Measurements from ENCODE around the gene AFF3. TPM values are rescaled to one million over a fixed set of nuclear protein-coding genes. Genes with fewer than 3 reads are reported as not detected.

Gene AFF3
- polyA plus RNA-seq, 3 donors from 2014 or later: 1.4 to 7.4 (median 3.8) TPM

- Mint-ChIP-seq H3K27me3 (ENCODE audit: low read depth in 3 of 3) (peaks cover 0 to 5% (median 0%) of the 10 kb centered on the region in 3 donors), H3K9me3 (no peaks in the 10 kb centered on the region), H3K27ac (no peak overlapping the region)
Observed at GRCh38 chr2:99648906-99649789, 493.2 kb downstream of the AFF3 start.

GRCh38 chr2:99648178-99648844, 494.1 kb downstream of the AFF3 start:
- Mint-ChIP-seq H3K36me3 (no peaks in the 10 kb centered on the region), H3K9me3 (no peaks in the 10 kb centered on the region), H3K4me1 (no peaks in the 10 kb centered on the region), H3K4me3 (no peak overlapping the region), H3K27ac (no peak overlapping the region), H3K27me3 (ENCODE audit: low read depth in 3 of 3) (peaks cover 0 to 3% (median 0%) of the 10 kb centered on the region in 3 donors)
- DNase-seq: no peak

More at GRCh38 chr2:99648906-99649789, 493.2 kb downstream of the AFF3 start:
- H3K4me1 Mint-ChIP-seq: no peaks in the 10 kb centered on the region
- H3K36me3 Mint-ChIP-seq: no peaks in the 10 kb centered on the region
- no peak for DNase-seq
- H3K4me3 Mint-ChIP-seq: no peak overlapping the region

GRCh38 chr2:99645960-99646359, 496.4 kb downstream of the AFF3 start:
- no peaks in the 10 kb centered on the region for H3K4me1 Mint-ChIP-seq
- H3K36me3 Mint-ChIP-seq: no peaks in the 10 kb centered on the region
- H3K9me3 Mint-ChIP-seq: no peaks in the 10 kb centered on the region
- H3K4me3 Mint-ChIP-seq: no peak overlapping the region
- H3K27me3 Mint-ChIP-seq (ENCODE audit: low read depth in 3 of 3): peaks cover 0 to 3% (median 0%) of the 10 kb centered on the region in 3 donors
- H3K27ac Mint-ChIP-seq: no peak overlapping the region
- no peak for DNase-seq

GRCh38 chr2:99644419-99644787, 498.0 kb downstream of the AFF3 start:
- no peak overlapping the region for H3K27ac Mint-ChIP-seq
- H3K4me1 Mint-ChIP-seq: no peaks in the 10 kb centered on the region
- H3K9me3 Mint-ChIP-seq: no peaks in the 10 kb centered on the region
- peaks cover 0 to 5% (median 0%) of the 10 kb centered on the region in 3 donors for H3K27me3 Mint-ChIP-seq (ENCODE audit: low read depth in 3 of 3)
- no peak for DNase-seq
- H3K4me3 Mint-ChIP-seq: no peak overlapping the region
- H3K36me3 Mint-ChIP-seq: no peaks in the 10 kb centered on the region

- Mint-ChIP-seq H3K36me3 (no peaks in the 10 kb centered on the region), H3K4me3 (no peak overlapping the region), H3K9me3 (no peaks in the 10 kb centered on the region), H3K4me1 (no peaks in the 10 kb centered on the region), H3K27ac (no peak overlapping the region), H3K27me3 (ENCODE audit: low read depth in 3 of 3) (peaks cover 0 to 5% (median 0%) of the 10 kb centered on the region in 3 donors)
- DNase-seq: no peak
Observed at GRCh38 chr2:99643787-99644418, 498.5 kb downstream of the AFF3 start.

GRCh38 chr2:99641999-99642398, 500.4 kb downstream of the AFF3 start:
- Mint-ChIP-seq H3K36me3 (no peaks in the 10 kb centered on the region), H3K4me1 (no peaks in the 10 kb centered on the region), H3K4me3 (no peak overlapping the region), H3K27me3 (ENCODE audit: low read depth in 3 of 3) (peaks cover 0 to 7% (median 0%) of the 10 kb centered on the region in 3 donors), H3K27ac (no peak overlapping the region), H3K9me3 (no peaks in the 10 kb centered on the region)
- DNase-seq: no peak

- H3K36me3 Mint-ChIP-seq: no peaks in the 10 kb centered on the region
- H3K27ac Mint-ChIP-seq: no peak overlapping the region
Observed at GRCh38 chr2:99640635-99641151, 501.7 kb downstream of the AFF3 start.

GRCh38 chr2:99638791-99639190, 503.6 kb downstream of the AFF3 start:
- Mint-ChIP-seq H3K9me3 (no peaks in the 10 kb centered on the region), H3K27me3 (ENCODE audit: low read depth in 3 of 3) (peaks cover 0 to 7% (median 0%) of the 10 kb centered on the region in 3 donors), H3K27ac (no peak overlapping the region), H3K36me3 (no peaks in the 10 kb centered on the region), H3K4me1 (peaks cover 0 to 1% of the 10 kb centered on the region in 2 donors), H3K4me3 (no peak overlapping the region)
- DNase-seq: no peak

More at GRCh38 chr2:99640635-99641151, 501.7 kb downstream of the AFF3 start:
- no peak for DNase-seq
- H3K9me3 Mint-ChIP-seq: no peaks in the 10 kb centered on the region
- no peak overlapping the region for H3K4me3 Mint-ChIP-seq
- peaks cover 0 to 7% (median 0%) of the 10 kb centered on the region in 3 donors for H3K27me3 Mint-ChIP-seq (ENCODE audit: low read depth in 3 of 3)
- peaks cover 0 to 1% of the 10 kb centered on the region in 2 donors for H3K4me1 Mint-ChIP-seq

- no peak overlapping the region for H3K27ac Mint-ChIP-seq
- H3K27me3 Mint-ChIP-seq (ENCODE audit: low read depth in 3 of 3): peaks cover 0 to 7% (median 0%) of the 10 kb centered on the region in 3 donors
- no peak overlapping the region for H3K4me3 Mint-ChIP-seq
- H3K36me3 Mint-ChIP-seq: no peaks in the 10 kb centered on the region
- no peak for DNase-seq
- H3K4me1 Mint-ChIP-seq: peaks cover 0 to 1% of the 10 kb centered on the region in 2 donors
- H3K9me3 Mint-ChIP-seq: no peaks in the 10 kb centered on the region
Observed at GRCh38 chr2:99637159-99637697, 505.2 kb downstream of the AFF3 start.

GRCh38 chr2:99636144-99637034, 506.0 kb downstream of the AFF3 start:
- Mint-ChIP-seq H3K4me1 (peaks cover 0 to 1% of the 10 kb centered on the region in 2 donors), H3K4me3 (no peak overlapping the region), H3K27ac (no peak overlapping the region), H3K9me3 (no peaks in the 10 kb centered on the region), H3K36me3 (no peaks in the 10 kb centered on the region), H3K27me3 (ENCODE audit: low read depth in 3 of 3) (peaks cover 0 to 8% (median 0%) of the 10 kb centered on the region in 3 donors)
- DNase-seq: no peak

GRCh38 chr2:99635710-99636109, 506.7 kb downstream of the AFF3 start:
- Mint-ChIP-seq H3K27ac (no peak overlapping the region), H3K4me3 (no peak overlapping the region), H3K36me3 (no peaks in the 10 kb centered on the region), H3K9me3 (no peaks in the 10 kb centered on the region), H3K27me3 (ENCODE audit: low read depth in 3 of 3) (peaks cover 0 to 11% (median 0%) of the 10 kb centered on the region in 3 donors), H3K4me1 (peaks cover 0 to 1% of the 10 kb centered on the region in 2 donors)
- no peak for DNase-seq

- no peak overlapping the region for H3K4me3 Mint-ChIP-seq
- peaks cover 0 to 8% (median 0%) of the 10 kb centered on the region in 3 donors for H3K27me3 Mint-ChIP-seq (ENCODE audit: low read depth in 3 of 3)
- peaks cover 0 to 1% of the 10 kb centered on the region in 2 donors for H3K4me1 Mint-ChIP-seq
- H3K9me3 Mint-ChIP-seq: no peaks in the 10 kb centered on the region
- H3K27ac Mint-ChIP-seq: no peak overlapping the region
- DNase-seq: no peak
- H3K36me3 Mint-ChIP-seq: no peaks in the 10 kb centered on the region
Observed at GRCh38 chr2:99634234-99634633, 508.2 kb downstream of the AFF3 start.

- H3K27me3 Mint-ChIP-seq (ENCODE audit: low read depth in 3 of 3): peaks cover 0 to 7% (median 2%) of the 10 kb centered on the region in 3 donors
- no peak overlapping the region for H3K4me3 Mint-ChIP-seq
- no peaks in the 10 kb centered on the region for H3K36me3 Mint-ChIP-seq
- H3K4me1 Mint-ChIP-seq: peaks cover 0 to 1% of the 10 kb centered on the region in 2 donors
- no peak overlapping the region for H3K27ac Mint-ChIP-seq
- no peaks in the 10 kb centered on the region for H3K9me3 Mint-ChIP-seq
- no peak for DNase-seq
Observed at GRCh38 chr2:99631700-99632099, 510.7 kb downstream of the AFF3 start.
